MM.1S (cell line): Measurements from ENCODE around the gene NCEH1.

ENCODE experiments used
- EZH2 ChIP-seq: fragments of 300-600 bp; sonication (generic); optimal IDR thresholded peaks from 2 replicates; pipeline ENCODE3; 2017; ENCODE audit warnings: low read depth, mild to moderate bottlenecking, antibody characterized with exemption, low read length, mixed read lengths
- EZH2phosphoT487 ChIP-seq: fragments of 300-600 bp; sonication (generic); IDR thresholded peaks from 2 replicates; pipeline ENCODE4 v1.6.1; 2018; ENCODE audit warnings: antibody characterized with exemption, low read length
- TF ChIP-seq, protein P1 (sequence below): fragments of 300-600 bp; sonication (generic); IDR thresholded peaks from 2 replicates; pipeline ENCODE4 v1.5.1; 2016; ENCODE audit warnings: antibody characterized with exemption, low read length, mixed read lengths

DNA sequence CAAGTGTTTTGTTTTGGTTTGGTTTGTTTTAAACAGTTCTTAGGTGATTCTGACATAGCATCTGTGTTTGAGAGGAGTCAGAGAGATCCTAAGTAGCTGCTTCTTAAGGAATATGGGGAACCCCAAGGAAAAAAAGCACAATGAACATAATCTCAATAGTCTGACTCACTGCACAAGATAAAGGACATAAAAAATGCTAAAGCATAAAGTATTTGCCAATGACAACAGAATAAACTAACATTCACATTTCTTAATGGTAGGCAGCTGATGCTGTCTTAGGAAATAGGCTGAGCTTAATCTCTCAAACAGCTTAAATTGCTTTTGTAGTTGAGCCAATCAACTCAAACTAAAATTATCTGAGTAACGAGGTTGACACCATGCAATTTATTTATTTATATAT, 2.9 kb downstream of the NCEH1 start:
- TF ChIP-seq, protein P1, sequence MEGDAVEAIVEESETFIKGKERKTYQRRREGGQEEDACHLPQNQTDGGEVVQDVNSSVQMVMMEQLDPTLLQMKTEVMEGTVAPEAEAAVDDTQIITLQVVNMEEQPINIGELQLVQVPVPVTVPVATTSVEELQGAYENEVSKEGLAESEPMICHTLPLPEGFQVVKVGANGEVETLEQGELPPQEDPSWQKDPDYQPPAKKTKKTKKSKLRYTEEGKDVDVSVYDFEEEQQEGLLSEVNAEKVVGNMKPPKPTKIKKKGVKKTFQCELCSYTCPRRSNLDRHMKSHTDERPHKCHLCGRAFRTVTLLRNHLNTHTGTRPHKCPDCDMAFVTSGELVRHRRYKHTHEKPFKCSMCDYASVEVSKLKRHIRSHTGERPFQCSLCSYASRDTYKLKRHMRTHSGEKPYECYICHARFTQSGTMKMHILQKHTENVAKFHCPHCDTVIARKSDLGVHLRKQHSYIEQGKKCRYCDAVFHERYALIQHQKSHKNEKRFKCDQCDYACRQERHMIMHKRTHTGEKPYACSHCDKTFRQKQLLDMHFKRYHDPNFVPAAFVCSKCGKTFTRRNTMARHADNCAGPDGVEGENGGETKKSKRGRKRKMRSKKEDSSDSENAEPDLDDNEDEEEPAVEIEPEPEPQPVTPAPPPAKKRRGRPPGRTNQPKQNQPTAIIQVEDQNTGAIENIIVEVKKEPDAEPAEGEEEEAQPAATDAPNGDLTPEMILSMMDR: no peak
- no peak for TF ChIP-seq EZH2
- TF ChIP-seq EZH2phosphoT487: no peak
